ENCODE measurements around the gene PCDH9. TPM values are rescaled to one million over a fixed set of nuclear protein-coding genes. Genes with fewer than 3 reads are reported as not detected.

Gene PCDH9
- total RNA-seq (2021; ENCODE audit: unreplicated experiment) = 4.2 TPM
- polyA plus RNA-seq (2012; ENCODE audit: insufficient read length) = 1.8 TPM
- Bru-seq, nascent RNA = percentile 29 among the genes with signal in this experiment
- percentile 39 among the genes with signal in this experiment for BruChase-seq, experiment 1, labeled RNA remaining after a 2-hour chase
- BruChase-seq, experiment 2, labeled RNA remaining after a 6-hour chase = percentile 36 among the genes with signal in this experiment
- long read RNA-seq, full-length matches to known transcripts = 11 of 16 reads
- long read RNA-seq, partial matches to known transcripts = 0 of 16 reads
- long read RNA-seq, other reads (novel, unspliced or antisense) = 5 of 16 reads

GRCh38 chr13:67229481-67230403 is at the start of gene PCDH9:
Gene PCDH9, minus strand, starts transcription at chr13:67230336. Its CDS starts 1,896 bp downstream, at chr13:67228440.
- CTCF ChIA-PET = no interaction called here
- DNase-seq (ENCODE audit: low read depth, low spot score) (no peak), ATAC-seq (no peak)
- Histone ChIP-seq H3K4me1 (ENCODE audit: control insufficient read depth, insufficient read depth, low read length) (no peaks in the 10 kb centered on the region; the same call in 1 of the 2 replicates), H3K4me3 (ENCODE audit: low read depth in 2 of 2, low read length in 2 of 2) (peak within 1 kb of the TSS; percentile 70 to 84), H3K27me3 (ENCODE audit: control insufficient read depth, insufficient read depth, low read length) (no peaks in the 10 kb centered on the region), H3K36me3 (ENCODE audit: control insufficient read depth, insufficient read depth, low read length) (no peaks in the 10 kb centered on the region), H3K27ac (ENCODE audit: low read length) (peak within 1 kb of the TSS; percentile 83), H3K9me3 (ENCODE audit: control insufficient read depth, insufficient read depth, low read depth, low read length) (no peaks in the 10 kb centered on the region)
- intact Hi-C loops (cut with micrococcal nuclease; ENCODE audit: unreplicated experiment) (loop anchor here (10.0 kb wide), 2 partner anchors 235 to 545 kb away; no protein-coding TSS in a partner anchor), in situ Hi-C loops (cut with HindIII; ENCODE audit: low pct_unique_long_range_greater_than_20kb, low sequenced_read_pairs) (no loop called here)
- BruUV-seq (replicated peaks) = no TSS peak
- TF ChIP-seq CTCF (IDR thresholded peaks at IDR 0.05) (no peak), REST (IDR thresholded peaks at IDR 0.05; ENCODE audit: insufficient read depth in 1 of 2, low read depth in 2 of 2, low read length in 1 of 2) (no peak), SIN3A (IDR thresholded peaks at IDR 0.05; ENCODE audit: borderline replicate concordance, insufficient read depth, low read depth, low read length) (no peak), TCF7L2 (IDR thresholded peaks at IDR 0.05; ENCODE audit: low read depth, low read length) (no peak), POLR2AphosphoS5 (IDR thresholded peaks at IDR 0.05; ENCODE audit: low read depth, low read length) (no peak)
- POLR2A ChIA-PET = no interaction called here

- DNase-seq (ENCODE audit: low read depth, low spot score) (no peak), ATAC-seq (no peak)
- POLR2A ChIA-PET = no interaction called here
These were observed 48.1 kb upstream of the PCDH9 start for GRCh38 chr13:67278235-67278634.

More at GRCh38 chr13:67278235-67278634, 48.1 kb upstream of the PCDH9 start:
- Histone ChIP-seq H3K4me1 (ENCODE audit: control insufficient read depth, insufficient read depth, low read length) (no peaks in the 10 kb centered on the region), H3K4me3 (ENCODE audit: low read depth in 2 of 2, low read length in 2 of 2) (no peak overlapping the region), H3K36me3 (ENCODE audit: control insufficient read depth, insufficient read depth, low read length) (no peaks in the 10 kb centered on the region), H3K9me3 (ENCODE audit: control insufficient read depth, insufficient read depth, low read depth, low read length) (no peaks in the 10 kb centered on the region), H3K27ac (ENCODE audit: low read length) (no peak overlapping the region), H3K27me3 (ENCODE audit: control insufficient read depth, insufficient read depth, low read length) (no peaks in the 10 kb centered on the region)
- no TSS peak for BruUV-seq (replicated peaks)
- CTCF ChIA-PET = no interaction called here
- intact Hi-C loops (cut with micrococcal nuclease; ENCODE audit: unreplicated experiment) = no loop called here
- in situ Hi-C loops (cut with HindIII; ENCODE audit: low pct_unique_long_range_greater_than_20kb, low sequenced_read_pairs) = no loop called here
- TF ChIP-seq TCF7L2 (IDR thresholded peaks at IDR 0.05; ENCODE audit: low read depth, low read length) (no peak), SIN3A (IDR thresholded peaks at IDR 0.05; ENCODE audit: borderline replicate concordance, insufficient read depth, low read depth, low read length) (no peak), REST (IDR thresholded peaks at IDR 0.05; ENCODE audit: insufficient read depth in 1 of 2, low read depth in 2 of 2, low read length in 1 of 2) (no peak), CTCF (IDR thresholded peaks at IDR 0.05) (no peak), POLR2AphosphoS5 (IDR thresholded peaks at IDR 0.05; ENCODE audit: low read depth, low read length) (no peak)
